NCI-H524 treated with DMSO at 0.1 percent for 48 hours (cell line): ENCODE results near the gene RAE1.

Source experiments
- DNase-seq: peaks from one replicate; lab custom pipeline; 2025; lab: John Stamatoyannopoulos, UW

RAE1 gene

DNA sequence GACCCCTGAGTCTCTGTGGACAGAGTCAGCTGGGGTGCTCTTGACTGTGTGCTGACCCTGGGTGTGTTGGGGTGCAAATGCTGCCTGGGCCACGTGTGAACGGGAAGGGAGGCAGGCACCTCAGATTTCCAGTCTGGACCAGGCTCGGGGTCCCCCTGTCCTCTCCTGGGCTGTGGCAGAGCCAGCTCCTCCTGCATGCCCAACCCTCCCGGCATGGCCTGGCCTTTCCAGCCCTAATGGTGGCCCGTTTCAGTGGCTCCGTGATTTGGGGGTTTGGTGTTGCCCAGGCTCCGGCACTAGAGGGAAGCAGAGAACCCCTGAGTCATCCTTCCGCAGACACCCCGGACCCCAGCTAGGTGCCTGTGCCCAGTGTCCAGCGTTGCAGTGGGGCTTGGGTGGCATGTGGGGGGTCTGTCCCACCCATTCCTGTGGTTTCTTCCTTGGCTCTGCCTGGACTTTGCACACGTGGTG lies 49.2 kb downstream of the RAE1 start:
- DNase-seq = no peak

- no peak for DNase-seq
Measured at GRCh38 chr20:57400821-57401564, 49.9 kb downstream of the RAE1 start.

- no peak for DNase-seq
Measured at GRCh38 chr20:57401565-57401918, 50.5 kb downstream of the RAE1 start.

- DNase-seq = no peak
Measured at GRCh38 chr20:57402206-57403125, 51.4 kb downstream of the RAE1 start.

DNA sequence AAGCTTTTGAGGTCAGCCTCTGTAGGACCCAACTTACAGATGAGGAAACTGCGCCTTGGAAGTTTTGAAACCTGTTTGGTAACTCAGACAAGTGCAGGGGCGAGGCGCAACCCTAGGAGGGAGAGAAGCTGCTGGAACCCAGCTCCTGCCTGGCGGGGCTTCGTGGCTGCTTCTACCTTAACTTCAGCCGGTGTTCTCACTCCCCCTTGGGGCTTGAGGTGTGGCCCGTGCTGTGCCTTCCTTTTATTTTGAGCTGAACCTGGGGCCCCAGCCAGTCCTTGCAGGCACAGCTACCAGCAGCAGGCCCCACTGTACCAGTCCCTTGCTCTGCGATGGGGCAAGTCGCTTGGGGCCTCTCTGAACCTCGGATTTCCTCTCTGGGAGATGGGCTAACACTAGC lies 52.2 kb downstream of the RAE1 start:
- DNase-seq = no peak

DNA sequence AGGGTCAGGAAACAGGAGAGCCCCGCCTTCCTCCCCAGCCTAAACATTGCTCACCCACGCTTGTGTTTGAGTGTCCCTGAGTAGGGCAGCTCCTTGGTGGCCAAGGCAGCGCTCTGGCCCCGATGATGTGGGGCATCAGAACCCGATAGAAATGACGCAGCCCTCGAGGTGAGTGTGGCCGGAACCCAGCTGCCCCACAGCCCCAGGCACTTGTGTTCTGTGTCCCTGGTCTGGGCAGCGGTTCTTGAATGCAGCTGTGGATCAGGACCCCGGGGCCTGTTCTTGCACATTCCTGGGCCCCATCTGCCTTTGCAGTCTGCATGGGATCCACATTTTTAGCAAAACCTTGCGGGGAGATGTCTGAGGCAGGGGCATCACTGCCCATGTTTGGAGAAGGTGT lies 53.0 kb downstream of the RAE1 start:
- DNase-seq = no peak

GRCh38 chr20:57404419-57405072 lies 53.5 kb downstream of the RAE1 start:
- no peak for DNase-seq

- no peak for DNase-seq
Measured at GRCh38 chr20:57405236-57406016, 54.4 kb downstream of the RAE1 start.

DNA sequence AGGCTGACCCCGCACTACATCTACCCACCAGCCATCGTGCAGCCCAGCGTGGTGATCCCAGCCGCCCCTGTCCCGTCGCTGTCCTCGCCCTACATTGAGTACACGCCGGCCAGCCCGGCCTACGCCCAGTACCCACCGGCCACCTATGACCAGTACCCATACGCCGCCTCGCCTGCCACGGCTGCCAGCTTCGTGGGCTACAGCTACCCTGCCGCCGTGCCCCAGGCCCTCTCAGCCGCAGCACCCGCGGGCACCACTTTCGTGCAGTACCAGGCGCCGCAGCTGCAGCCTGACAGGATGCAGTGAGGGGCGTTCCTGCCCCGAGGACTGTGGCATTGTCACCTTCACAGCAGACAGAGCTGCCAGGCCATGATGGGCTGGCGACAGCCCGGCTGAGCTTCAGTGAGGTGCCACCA lies 56.5 kb downstream of the RAE1 start:
- no peak for DNase-seq

GRCh38 chr20:57408131-57408530 lies 57.1 kb downstream of the RAE1 start:
- no peak for DNase-seq

- no peak for DNase-seq
Measured at GRCh38 chr20:57408536-57409233, 57.6 kb downstream of the RAE1 start.

- DNase-seq = no peak
Measured at GRCh38 chr20:57409316-57409671, 58.2 kb downstream of the RAE1 start.

DNA sequence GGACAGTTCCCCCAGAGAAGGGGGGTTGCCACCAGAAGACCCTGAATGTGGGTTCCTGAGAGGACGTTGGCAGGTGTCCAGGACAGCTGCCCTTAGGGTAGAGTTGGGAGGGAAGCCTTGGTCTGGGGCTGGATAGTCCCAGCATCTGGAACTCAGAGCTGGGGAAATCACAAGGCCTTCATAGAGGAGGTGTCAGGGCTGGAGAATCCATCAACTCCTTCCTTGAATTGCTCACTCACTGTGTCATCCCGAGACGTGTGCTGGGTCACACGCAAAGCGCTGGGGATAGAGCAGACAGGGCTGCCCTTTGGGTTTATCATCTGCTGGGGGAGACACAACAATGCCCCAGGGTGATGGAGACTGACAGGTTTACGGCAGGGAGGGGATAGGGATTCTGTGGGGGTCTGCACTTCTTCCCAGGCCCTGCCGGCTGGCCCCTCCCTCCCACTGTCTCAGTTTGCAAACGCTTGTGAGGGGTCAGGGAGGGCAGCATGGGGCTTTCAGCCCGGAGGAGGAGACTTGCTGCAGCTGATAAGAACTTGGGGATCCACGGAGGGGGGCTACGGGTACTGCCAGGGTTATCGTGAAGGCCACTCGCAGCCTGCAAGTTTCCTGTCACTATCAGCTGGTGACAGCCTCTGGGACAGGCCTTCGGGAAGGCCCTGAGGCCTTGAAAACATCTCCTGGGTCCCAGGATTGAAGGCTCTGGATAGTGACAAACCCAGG lies 58.8 kb downstream of the RAE1 start:
- DNase-seq = no peak

GRCh38 chr20:57410398-57410920 lies 59.4 kb downstream of the RAE1 start:
- DNase-seq = no peak

DNA sequence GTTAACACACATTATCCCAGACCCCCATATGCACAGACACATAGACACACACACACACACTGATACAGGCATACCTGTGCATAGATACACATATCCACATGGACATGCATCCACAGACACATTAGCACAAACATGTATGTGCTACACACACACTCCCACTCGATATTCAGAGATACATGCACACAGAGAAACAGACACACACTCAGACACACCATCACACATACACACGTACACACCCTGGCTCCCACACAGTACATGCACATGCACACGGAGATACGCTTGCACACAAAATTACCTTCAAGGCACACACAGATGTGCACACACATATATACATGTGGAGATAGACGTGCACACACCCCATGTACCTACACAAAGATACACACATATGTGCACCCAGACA lies 59.9 kb downstream of the RAE1 start:
- no peak for DNase-seq

DNA sequence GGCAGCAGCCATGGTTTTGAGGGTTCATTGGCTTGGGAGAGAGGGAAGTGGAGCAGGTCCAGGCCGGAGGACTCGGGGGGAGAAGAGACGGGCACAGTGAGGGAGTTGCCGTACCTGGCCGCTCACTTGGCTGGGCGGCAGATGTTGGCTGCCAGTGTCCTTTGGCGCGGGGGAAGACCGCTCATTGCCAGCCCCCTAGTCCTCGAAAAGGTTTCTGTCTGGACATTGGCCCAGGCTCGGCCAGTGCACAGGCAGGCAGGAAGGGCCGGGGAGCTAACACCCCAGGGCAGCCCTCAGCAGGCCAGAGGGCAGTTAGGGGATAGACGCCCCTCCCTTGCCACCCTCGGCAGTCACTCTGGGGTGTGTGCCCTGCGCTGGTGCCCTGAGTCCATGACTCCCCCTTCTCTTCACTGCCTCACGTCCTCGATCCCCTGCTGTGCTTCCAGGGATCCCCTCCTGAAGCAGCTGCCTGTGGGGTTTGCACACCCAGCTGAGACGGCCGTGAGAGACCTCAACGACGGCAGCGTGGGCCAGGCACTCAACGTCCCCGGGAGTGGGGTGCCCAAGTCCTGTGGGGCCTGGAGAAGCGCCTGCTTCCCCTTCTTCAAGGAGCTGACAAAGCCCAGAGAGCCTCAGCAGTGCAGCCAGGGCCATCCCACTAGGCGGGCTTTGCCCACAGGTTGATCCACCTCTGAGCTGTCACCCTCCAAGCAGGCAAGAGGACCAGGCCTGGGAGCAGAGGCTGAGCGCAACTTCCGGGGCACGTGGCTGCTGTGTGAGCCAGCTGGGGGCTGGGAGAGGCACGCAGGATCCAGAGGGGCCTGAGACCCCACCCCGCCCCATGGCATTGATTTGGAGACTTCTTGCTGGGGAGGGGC lies 60.6 kb downstream of the RAE1 start:
- DNase-seq = no peak

DNA sequence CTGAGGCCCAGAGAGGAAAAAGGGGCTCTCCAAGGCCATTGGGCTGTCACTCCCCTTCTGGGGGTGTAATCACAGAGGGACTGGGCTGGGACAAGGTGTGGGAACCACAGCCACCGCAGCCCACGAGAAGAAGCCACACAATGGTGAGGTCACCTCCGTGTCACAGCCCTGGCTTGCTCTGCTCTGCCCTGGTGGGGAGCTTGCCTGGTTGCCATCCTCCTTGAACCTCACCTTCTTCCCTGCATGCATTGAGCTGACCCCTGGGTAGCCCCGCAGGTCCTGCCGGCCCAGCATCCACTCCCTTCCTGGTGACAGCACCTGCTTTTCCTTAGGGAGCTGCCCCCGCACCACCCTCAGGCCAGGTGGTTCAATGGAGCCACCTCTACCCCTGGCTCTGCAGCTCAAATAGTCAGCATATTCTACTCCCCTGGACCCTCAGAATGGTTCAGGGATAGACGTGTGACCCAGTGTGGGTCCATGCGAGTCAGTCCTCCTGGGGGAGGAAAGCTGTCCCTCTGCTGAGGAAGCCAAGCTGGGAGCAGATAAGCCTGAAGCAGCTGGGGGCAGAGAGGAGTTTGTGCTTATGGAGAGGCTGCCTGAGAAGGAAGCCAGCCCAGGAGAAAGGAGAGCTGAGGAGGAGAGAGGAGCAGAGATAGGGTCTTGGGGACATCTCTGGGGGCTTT lies 61.4 kb downstream of the RAE1 start:
- DNase-seq = no peak

GRCh38 chr20:57413986-57414385 lies 62.9 kb downstream of the RAE1 start:
- DNase-seq = no peak
